Suprapubic skin (tissue), 4 donors: ENCODE data around the gene LGI4. TPM values are rescaled to one million over a fixed set of nuclear protein-coding genes. Genes with fewer than 3 reads are reported as not detected.

Source experiments
- DNase-seq, 2 donors: peaks; one replicate each; pipeline ENCODE4 v3.0.0-alpha.2; 2019; ENCODE audit warnings: low spot score in 2 of 2
- H3K27ac ChIP-seq: fragments of 200-600 bp; sonication (generic); one replicate; pipeline ENCODE4 v1.5.1; 2019
- H3K27me3 ChIP-seq: fragments of 200-600 bp; sonication (generic); one replicate; pipeline ENCODE4 v1.5.1; 2019
- H3K36me3 ChIP-seq: fragments of 200-600 bp; sonication (generic); one replicate; pipeline ENCODE4 v1.5.1; 2019
- H3K4me1 ChIP-seq: fragments of 200-600 bp; sonication (generic); one replicate; pipeline ENCODE4 v1.5.1; 2019
- H3K4me3 ChIP-seq: fragments of 200-600 bp; sonication (generic); one replicate; pipeline ENCODE4 v1.5.1; 2019; ENCODE audit warnings: mild to moderate bottlenecking
- H3K9me3 ChIP-seq: fragments of 200-600 bp; sonication (generic); one replicate; pipeline ENCODE4 v1.5.1; 2019
- EP300 ChIP-seq: sonication (generic); formaldehyde crosslinking; IDR thresholded peaks from one replicate; pipeline ENCODE4 v1.6.1; 2017; ENCODE audit warnings: antibody characterized with exemption
- POLR2A ChIP-seq, 2 donors: fragments of 450-650 bp; IDR thresholded peaks; one replicate each; pipeline ENCODE4 v1.6.1; 2017; ENCODE audit warnings: antibody characterized with exemption in 2 of 2, mild to moderate bottlenecking in 2 of 2, moderate library complexity in 2 of 2
- POLR2AphosphoS5 ChIP-seq, 3 donors: sonication (generic); formaldehyde crosslinking; IDR thresholded peaks; one replicate each; pipeline ENCODE4 v1.6.1; 2017; ENCODE audit warnings: antibody characterized with exemption in 3 of 3
- WGBS: methylation state at CpG from one replicate; pipeline ENCODE4 v1.1.5; 2018; 5-methylcytosine and 5-hydroxymethylcytosine counted together
- total RNA-seq, 4 donors: library from RNA; depleted of rRNA; stranded (reverse); fragments of >200 nt; gene quantifications; one replicate each; pipeline ENCODE4 v1.1.0, GENCODE V29; 2016
- TF ChIP-seq, protein P1 (sequence below), 2 donors: fragments of 200-600 bp in 1 of 2; fragments of 450-650 bp in 1 of 2; sonication (generic) in 1 of 2; IDR thresholded peaks; one replicate each; pipeline ENCODE4 v1.5.1; 2016 to 2019; ENCODE audit warnings: antibody characterized with exemption in 2 of 2, mild to moderate bottlenecking in 1 of 2, moderate library complexity in 1 of 2

Gene LGI4
- total RNA-seq, 4 donors from 2014 or later: 4.3 to 11.8 (median 7.8) TPM

DNA sequence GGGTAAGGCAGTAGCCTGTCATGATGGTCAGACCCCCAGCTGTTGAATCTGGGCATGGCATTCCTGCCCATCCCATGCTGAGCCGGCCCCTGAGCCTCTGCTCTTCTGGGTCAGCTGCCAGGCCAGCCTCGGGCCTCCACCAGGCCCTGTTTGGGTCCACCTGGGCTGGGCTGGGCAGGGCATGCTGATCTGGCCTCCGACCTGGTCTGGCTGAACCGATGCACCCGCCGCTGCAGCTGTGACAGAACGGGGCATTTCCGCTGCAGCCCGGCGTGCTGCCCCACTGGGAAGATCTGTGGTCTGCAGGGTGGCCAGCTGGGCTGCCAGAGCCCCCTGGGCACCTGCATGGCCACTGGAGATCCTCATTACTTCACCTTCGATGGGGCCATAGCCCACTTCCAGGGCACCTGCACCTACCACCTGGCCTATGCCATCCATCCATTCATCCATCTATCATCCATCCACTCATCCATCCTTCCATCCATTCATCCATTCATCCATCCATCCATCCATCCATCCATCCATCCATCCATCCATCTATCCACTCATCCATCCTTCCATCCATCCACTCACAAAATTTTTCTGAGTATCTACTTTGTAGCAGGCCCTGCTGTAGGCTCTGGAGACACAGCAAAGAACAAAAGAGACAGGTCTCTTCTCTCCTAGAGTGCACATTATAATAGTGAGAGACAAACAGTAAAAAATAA, 40.8 kb downstream of the LGI4 start:
- TF ChIP-seq, protein P1, sequence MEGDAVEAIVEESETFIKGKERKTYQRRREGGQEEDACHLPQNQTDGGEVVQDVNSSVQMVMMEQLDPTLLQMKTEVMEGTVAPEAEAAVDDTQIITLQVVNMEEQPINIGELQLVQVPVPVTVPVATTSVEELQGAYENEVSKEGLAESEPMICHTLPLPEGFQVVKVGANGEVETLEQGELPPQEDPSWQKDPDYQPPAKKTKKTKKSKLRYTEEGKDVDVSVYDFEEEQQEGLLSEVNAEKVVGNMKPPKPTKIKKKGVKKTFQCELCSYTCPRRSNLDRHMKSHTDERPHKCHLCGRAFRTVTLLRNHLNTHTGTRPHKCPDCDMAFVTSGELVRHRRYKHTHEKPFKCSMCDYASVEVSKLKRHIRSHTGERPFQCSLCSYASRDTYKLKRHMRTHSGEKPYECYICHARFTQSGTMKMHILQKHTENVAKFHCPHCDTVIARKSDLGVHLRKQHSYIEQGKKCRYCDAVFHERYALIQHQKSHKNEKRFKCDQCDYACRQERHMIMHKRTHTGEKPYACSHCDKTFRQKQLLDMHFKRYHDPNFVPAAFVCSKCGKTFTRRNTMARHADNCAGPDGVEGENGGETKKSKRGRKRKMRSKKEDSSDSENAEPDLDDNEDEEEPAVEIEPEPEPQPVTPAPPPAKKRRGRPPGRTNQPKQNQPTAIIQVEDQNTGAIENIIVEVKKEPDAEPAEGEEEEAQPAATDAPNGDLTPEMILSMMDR (IDR thresholded peaks at IDR 0.05): no peak
- TF ChIP-seq EP300: no peak
- no peak for TF ChIP-seq POLR2A (IDR thresholded peaks at IDR 0.05)
- no peak for TF ChIP-seq POLR2AphosphoS5 (IDR thresholded peaks at IDR 0.05)
- no peak overlapping the region for H3K27ac ChIP-seq
- no peak overlapping the region for H3K4me3 ChIP-seq
- H3K4me1 ChIP-seq: peaks cover 64% of the 10 kb centered on the region
- DNase-seq: no peak
- no peaks in the 10 kb centered on the region for H3K36me3 ChIP-seq
- no peaks in the 10 kb centered on the region for H3K27me3 ChIP-seq
- H3K9me3 ChIP-seq: no peaks in the 10 kb centered on the region
- WGBS: 82% methylated on average over 9 of the region's 11 CpGs

DNA sequence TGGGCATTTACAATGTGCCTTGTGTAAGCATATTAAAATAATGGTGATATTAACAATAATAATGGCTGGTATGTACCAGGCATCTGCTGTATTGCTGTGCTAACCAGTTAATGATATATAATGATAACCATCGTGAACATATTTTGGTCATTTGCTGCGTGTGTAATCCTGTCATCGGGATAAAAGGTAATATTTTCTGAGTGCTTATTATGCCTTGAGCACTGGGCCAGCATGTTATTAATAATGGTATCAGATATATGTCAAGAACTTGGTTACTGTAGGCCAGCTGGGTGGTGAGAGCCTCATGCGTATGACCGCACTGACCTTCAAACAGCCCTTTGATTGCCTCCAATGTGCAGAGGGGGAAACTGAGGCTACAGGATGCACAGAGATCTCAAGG, 41.4 kb downstream of the LGI4 start:
- H3K27me3 ChIP-seq: no peaks in the 10 kb centered on the region
- no peak for DNase-seq
- no peak overlapping the region for H3K27ac ChIP-seq
- no peaks in the 10 kb centered on the region for H3K9me3 ChIP-seq
- TF ChIP-seq, protein P1 (IDR thresholded peaks at IDR 0.05): no peak
- no peak for TF ChIP-seq POLR2AphosphoS5 (IDR thresholded peaks at IDR 0.05)
- no peak for TF ChIP-seq EP300
- no peak for TF ChIP-seq POLR2A (IDR thresholded peaks at IDR 0.05)
- WGBS: 71% methylated on average over 5 of the region's 5 CpGs
- no peak overlapping the region for H3K4me3 ChIP-seq
- no peaks in the 10 kb centered on the region for H3K36me3 ChIP-seq
- peaks cover 57% of the 10 kb centered on the region for H3K4me1 ChIP-seq

DNA sequence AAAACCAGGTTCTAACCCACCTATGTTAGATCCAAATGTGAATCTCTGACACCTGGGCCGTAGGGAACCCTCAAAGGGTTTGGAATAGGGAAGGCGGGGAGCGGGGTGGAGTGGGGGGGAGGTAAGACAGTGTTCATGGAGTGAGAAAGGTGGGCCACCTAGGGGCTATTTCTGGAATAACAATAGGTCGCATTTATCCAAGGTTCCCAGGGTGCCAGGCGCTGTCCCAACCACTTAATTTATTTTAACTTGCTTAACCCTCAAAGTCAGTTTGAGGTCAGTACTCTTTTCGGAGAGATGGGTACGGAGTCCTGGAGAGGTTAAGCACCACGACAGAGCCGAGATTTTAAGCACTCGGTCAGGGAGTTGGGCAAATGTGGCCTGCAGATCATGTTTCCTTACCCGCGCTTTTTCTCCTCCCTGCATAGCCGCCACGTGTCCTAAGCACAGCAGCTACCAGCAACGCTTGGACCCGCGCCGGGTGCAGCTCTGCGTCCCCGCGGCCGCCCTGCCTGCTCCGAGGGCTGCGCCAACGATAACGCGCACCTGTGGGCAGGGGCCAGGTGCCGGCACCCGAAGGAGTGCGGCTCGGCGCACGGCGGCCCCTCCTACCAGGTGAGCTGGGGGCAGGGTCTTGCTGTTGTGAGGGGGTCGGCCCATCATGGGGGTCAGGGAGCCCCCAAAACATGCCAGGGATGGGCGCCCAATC, 44.2 kb downstream of the LGI4 start:
- Histone ChIP-seq H3K36me3 (no peaks in the 10 kb centered on the region), H3K4me3 (peak overlapping the region; percentile 13), H3K27me3 (no peaks in the 10 kb centered on the region), H3K9me3 (no peaks in the 10 kb centered on the region), H3K27ac (no peak overlapping the region), H3K4me1 (peaks cover 39% of the 10 kb centered on the region)
- WGBS: 9% methylated on average over 11 of the region's 36 CpGs
- peak in 1 of 2 donors; percentile 77 for DNase-seq
- TF ChIP-seq, protein P1 (IDR thresholded peaks at IDR 0.05): peak in 1 of 2 donors; percentile 59
- TF ChIP-seq POLR2A (IDR thresholded peaks at IDR 0.05): no peak

DNA sequence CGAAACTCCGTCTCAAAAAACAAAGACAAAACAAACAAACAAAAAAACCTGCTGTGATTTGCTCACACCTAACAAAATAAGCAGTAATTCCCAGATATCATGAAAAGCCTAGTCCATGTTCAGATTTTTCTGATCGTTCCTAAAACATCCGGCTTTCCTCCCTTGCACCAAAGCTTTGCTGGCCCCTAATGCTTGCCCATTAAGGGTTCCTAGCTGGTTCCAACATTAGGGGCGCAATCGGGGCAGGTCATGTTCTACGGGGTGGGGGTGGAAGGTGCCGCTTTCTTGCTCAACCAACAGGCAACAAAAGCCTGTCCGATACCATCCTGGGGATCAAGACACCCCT, 44.7 kb downstream of the LGI4 start:
- TF ChIP-seq, protein P1 (IDR thresholded peaks at IDR 0.05): no peak
- TF ChIP-seq POLR2A (IDR thresholded peaks at IDR 0.05): no peak
- 40% methylated on average over 9 of the region's 9 CpGs for WGBS
- H3K4me3 ChIP-seq: no peak overlapping the region

DNA sequence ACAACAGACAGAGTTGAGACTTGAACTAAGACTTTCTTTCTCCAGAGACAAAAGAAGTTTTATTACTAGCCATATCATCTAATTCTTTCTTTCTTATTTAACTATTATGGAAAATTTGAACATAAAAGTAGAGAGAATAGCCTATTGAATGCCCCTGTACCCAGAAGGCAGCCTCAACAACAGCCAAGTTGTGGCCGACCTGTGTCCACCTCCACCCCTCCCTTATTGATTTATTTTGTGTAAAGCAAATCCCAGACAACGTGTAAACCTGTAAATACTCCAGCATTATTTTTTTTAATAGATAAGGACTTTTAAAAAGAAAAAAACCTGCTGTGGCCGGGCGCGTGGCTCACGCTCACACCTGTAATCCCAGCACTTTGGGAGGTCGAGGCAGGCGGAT, 45.3 kb downstream of the LGI4 start:
- Histone ChIP-seq H3K27ac (no peak overlapping the region), H3K9me3 (no peaks in the 10 kb centered on the region), H3K4me1 (peaks cover 31% of the 10 kb centered on the region), H3K27me3 (no peaks in the 10 kb centered on the region), H3K4me3 (no peak overlapping the region), H3K36me3 (no peaks in the 10 kb centered on the region)
- WGBS: 88% methylated on average over 8 of the region's 8 CpGs
- TF ChIP-seq POLR2AphosphoS5 (IDR thresholded peaks at IDR 0.05) (no peak), POLR2A (IDR thresholded peaks at IDR 0.05) (no peak), EP300 (no peak)
- TF ChIP-seq, protein P1 (IDR thresholded peaks at IDR 0.05): no peak
- DNase-seq: no peak

More for the DNA sequence above, 44.7 kb downstream of the LGI4 start:
- no peaks in the 10 kb centered on the region for H3K27me3 ChIP-seq
- DNase-seq: no peak
- H3K36me3 ChIP-seq: no peaks in the 10 kb centered on the region
- H3K27ac ChIP-seq: no peak overlapping the region
- H3K4me1 ChIP-seq: peaks cover 37% of the 10 kb centered on the region
- no peaks in the 10 kb centered on the region for H3K9me3 ChIP-seq
